ENCODE measurements around the gene ADAM23.

DNA sequence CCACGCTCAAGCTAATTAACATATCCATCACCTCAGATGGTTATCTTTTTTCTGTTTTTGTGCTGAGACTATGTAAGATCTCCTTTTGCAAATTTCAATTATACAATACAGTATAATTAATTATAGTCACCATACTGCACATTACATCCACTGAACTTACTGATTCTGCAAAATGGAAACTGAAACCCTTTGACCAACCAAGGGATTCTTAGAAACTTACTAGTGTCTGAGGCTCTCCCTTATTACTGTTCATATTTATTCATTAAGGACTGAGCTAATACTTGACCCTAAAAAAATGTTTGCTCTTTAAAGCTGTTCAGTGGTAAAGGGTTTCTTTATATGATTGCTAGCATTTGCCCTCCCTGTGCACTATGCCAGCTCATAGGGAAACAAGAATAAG, 50.7 kb downstream of the ADAM23 start:
- TF ChIP-seq, protein P1, sequence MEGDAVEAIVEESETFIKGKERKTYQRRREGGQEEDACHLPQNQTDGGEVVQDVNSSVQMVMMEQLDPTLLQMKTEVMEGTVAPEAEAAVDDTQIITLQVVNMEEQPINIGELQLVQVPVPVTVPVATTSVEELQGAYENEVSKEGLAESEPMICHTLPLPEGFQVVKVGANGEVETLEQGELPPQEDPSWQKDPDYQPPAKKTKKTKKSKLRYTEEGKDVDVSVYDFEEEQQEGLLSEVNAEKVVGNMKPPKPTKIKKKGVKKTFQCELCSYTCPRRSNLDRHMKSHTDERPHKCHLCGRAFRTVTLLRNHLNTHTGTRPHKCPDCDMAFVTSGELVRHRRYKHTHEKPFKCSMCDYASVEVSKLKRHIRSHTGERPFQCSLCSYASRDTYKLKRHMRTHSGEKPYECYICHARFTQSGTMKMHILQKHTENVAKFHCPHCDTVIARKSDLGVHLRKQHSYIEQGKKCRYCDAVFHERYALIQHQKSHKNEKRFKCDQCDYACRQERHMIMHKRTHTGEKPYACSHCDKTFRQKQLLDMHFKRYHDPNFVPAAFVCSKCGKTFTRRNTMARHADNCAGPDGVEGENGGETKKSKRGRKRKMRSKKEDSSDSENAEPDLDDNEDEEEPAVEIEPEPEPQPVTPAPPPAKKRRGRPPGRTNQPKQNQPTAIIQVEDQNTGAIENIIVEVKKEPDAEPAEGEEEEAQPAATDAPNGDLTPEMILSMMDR (IDR thresholded peaks at IDR 0.05; ENCODE audit: low read depth, low read length, poor library complexity, severe bottlenecking), result no peak
- TF ChIP-seq EZH2phosphoT487 (IDR thresholded peaks at IDR 0.05; ENCODE audit: borderline replicate concordance, low read length), result no peak
